Kidney epithelial cell (primary cell): ENCODE measurements around the gene GPR6. TPM values are rescaled to one million over a fixed set of nuclear protein-coding genes. Genes with fewer than 3 reads are reported as not detected.

Experiments
- DNase-seq: peaks from one replicate; pipeline ENCODE4 v3.0.0-alpha.2; 2010; ENCODE audit warnings: low read depth
- H3K27me3 ChIP-seq: 2 replicates; pipeline ENCODE4 v1.6.0; 2011; ENCODE audit warnings: low read length; ENCODE audit not compliant: control insufficient read depth, insufficient read depth
- H3K36me3 ChIP-seq: 2 replicates; pipeline ENCODE4 v1.5.1; 2011; ENCODE audit warnings: low read length; ENCODE audit not compliant: control insufficient read depth, insufficient read depth
- H3K4me3 ChIP-seq: 2 replicates; pipeline ENCODE4 v1.5.1; 2011; ENCODE audit warnings: low read depth, mild to moderate bottlenecking, control low read depth, low read length
- total RNA-seq: library from RNA; depleted of rRNA; stranded (reverse); fragments of >200 nt; gene quantifications from 2 replicates; pipeline ENCODE4 v1.2.3, GENCODE V29; 2015
- TF ChIP-seq, protein P1 (sequence below): IDR thresholded peaks from 2 replicates; pipeline ENCODE4 v1.5.1; 2011; ENCODE audit warnings: mild to moderate bottlenecking, moderate library complexity, low read length, control low read depth, inconsistent platforms; ENCODE audit not compliant: insufficient read depth, poor library complexity, severe bottlenecking

GPR6 gene
- total RNA-seq, 1 donor from 2014 or later, result not detected

DNA sequence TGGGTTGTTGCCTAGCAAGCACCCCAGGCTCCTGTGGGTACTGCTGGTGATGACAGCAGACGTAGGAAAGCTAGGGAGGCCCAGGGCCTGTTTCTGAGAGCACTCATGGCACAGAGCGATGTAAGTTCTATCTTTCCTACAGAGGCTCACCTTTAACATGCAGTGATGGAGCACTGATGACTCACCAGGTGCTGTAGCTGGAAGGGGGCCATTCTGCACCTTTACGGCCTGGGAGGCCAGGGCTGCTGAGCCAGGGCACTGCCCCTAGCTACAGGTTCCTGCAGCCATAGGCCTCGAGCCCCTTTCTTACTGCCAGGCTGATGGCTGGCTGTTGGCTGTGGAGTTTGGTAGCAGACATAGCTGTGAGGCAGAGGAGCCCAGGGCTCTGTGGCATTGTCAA is 31.1 kb upstream of the GPR6 start:
- peaks cover 4% of the 10 kb centered on the region for H3K27me3 ChIP-seq
- DNase-seq, result no peak
- H3K36me3 ChIP-seq, result no peaks in the 10 kb centered on the region
- TF ChIP-seq, protein P1, sequence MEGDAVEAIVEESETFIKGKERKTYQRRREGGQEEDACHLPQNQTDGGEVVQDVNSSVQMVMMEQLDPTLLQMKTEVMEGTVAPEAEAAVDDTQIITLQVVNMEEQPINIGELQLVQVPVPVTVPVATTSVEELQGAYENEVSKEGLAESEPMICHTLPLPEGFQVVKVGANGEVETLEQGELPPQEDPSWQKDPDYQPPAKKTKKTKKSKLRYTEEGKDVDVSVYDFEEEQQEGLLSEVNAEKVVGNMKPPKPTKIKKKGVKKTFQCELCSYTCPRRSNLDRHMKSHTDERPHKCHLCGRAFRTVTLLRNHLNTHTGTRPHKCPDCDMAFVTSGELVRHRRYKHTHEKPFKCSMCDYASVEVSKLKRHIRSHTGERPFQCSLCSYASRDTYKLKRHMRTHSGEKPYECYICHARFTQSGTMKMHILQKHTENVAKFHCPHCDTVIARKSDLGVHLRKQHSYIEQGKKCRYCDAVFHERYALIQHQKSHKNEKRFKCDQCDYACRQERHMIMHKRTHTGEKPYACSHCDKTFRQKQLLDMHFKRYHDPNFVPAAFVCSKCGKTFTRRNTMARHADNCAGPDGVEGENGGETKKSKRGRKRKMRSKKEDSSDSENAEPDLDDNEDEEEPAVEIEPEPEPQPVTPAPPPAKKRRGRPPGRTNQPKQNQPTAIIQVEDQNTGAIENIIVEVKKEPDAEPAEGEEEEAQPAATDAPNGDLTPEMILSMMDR, result no peak
- H3K4me3 ChIP-seq, result no peak overlapping the region

DNA sequence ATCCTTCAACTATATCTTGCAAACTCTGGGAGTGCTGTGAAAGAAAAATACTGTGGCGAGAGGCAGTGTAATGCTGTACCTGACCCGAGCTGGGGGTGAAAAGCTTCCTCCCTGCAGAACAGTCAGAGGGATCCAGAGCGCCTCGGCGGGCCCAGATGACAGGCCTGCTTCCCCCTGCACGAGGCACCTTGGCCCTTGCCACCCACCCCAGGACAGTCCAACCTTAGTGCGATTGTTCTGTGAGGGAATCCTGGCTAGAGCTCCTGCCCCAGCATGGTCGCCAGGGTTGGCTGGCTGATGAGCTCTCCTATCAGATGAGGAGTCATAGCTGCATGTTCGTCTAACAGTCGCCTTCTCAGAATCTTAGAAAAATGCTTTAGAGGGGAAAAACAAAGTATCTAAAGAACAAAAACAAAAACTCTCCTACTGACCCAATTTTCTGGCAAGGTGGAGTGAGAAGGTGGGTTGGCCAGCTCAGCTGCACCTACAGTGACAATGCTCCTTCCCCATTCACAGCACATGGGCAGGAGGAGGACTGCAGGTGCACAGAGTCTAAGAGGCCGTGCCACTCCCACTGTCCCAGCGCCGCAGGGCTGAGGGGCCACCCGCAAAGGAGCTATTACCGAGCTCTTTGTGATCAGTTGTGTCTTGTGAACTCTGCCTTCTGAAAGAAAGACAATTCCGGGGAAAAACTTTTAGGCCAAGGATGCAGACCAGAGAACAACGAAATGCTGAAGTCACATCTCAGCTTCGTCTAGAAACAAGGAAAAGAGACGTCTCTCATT is 28.6 kb upstream of the GPR6 start:
- TF ChIP-seq, protein P1, result no peak
- peaks cover 4% of the 10 kb centered on the region for H3K27me3 ChIP-seq
- DNase-seq, result no peak

DNA sequence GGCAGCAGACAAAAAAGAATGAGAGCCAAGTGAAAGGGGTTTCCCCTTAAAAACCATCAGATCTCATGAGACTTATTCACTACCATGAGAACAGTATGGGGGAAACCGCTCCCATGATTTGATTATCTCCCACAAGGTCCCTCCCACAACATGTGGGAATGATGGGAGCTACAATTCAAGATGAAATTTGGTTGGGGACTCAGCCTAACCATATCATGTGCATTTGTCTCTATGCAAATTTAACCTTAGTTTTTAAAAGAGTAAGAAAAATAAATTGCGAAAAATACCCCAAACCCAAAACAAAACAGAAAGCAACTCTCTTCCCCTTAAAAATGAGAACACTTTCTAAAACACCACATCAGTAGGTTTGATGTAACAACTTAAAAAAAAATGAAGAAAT is 22.6 kb upstream of the GPR6 start:
- H3K27me3 ChIP-seq, result no peaks in the 10 kb centered on the region
- H3K4me3 ChIP-seq, result no peak overlapping the region
- TF ChIP-seq, protein P1, result no peak
- no peaks in the 10 kb centered on the region for H3K36me3 ChIP-seq
- no peak for DNase-seq

More for the DNA sequence above, 28.6 kb upstream of the GPR6 start:
- no peak overlapping the region for H3K4me3 ChIP-seq
- no peaks in the 10 kb centered on the region for H3K36me3 ChIP-seq

- TF ChIP-seq, protein P1, result no peak
- Histone ChIP-seq H3K36me3 (no peaks in the 10 kb centered on the region), H3K27me3 (no peaks in the 10 kb centered on the region), H3K4me3 (no peak overlapping the region)
- DNase-seq, result no peak
Observed at GRCh38 chr6:109958626-109959025, 19.5 kb upstream of the GPR6 start.

DNA sequence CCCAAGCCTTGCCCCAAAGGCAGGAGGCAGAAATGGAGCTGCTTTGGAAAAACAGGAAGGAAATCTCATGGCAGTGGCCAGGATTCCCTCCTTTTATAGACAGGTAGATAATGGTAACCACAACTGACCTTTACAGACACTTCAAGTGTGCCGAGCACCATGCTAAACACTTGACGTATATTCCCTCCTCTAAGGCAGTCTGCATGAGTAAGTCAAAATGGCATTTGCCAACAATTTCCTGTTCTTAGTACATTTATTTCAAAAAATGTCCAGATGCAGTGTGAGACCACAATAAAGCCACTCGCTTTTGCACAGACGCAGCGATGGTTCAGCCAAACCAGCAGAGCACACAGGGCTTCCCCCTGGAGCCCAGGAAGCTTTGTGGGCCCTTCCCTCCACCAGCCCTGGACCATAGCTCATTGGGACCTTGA is 16.5 kb upstream of the GPR6 start:
- Histone ChIP-seq H3K36me3 (no peaks in the 10 kb centered on the region), H3K27me3 (no peaks in the 10 kb centered on the region), H3K4me3 (no peak overlapping the region)
- peak; percentile 18 for DNase-seq
- TF ChIP-seq, protein P1, result no peak

- H3K36me3 ChIP-seq, result no peaks in the 10 kb centered on the region
- TF ChIP-seq, protein P1, result no peak
- H3K4me3 ChIP-seq, result no peak overlapping the region
- no peaks in the 10 kb centered on the region for H3K27me3 ChIP-seq
- no peak for DNase-seq
Observed at GRCh38 chr6:109962271-109962670, 15.8 kb upstream of the GPR6 start.
